HUDEP-2 (cell line): ENCODE results near the gene DUSP9.
A peak's percentile ranks its signal among the peaks of the same experiment; 100 is the strongest.
"Not testable (repeated sequence)": the region's sequence is repeated elsewhere in the genome, so short reads cannot be mapped to it uniquely, and the experiment has no call there.

Experiments used
- DNase-seq, 76 experiments: peaks; one replicate each; lab custom pipeline; 2025; ENCODE audit not compliant: unreplicated experiment in 76 of 76; lab: John Stamatoyannopoulos, UW

The DUSP9 gene

GRCh38 chrX:153646620-153647373 lies at the start of gene DUSP9:
TSS of gene DUSP9 (plus strand) at chrX:153647203. CDS start at chrX:153647954, 751 bp downstream.
- DNase-seq = peak in 1 of 76 experiments; percentile 11

- peak in 13 of 76 experiments; percentile 5 to 38 (median 19) for DNase-seq
Measured at GRCh38 chrX:153598541-153599191, 48.3 kb upstream of the DUSP9 start, which contains the start of gene CCNQ. TSS of gene CCNQ (minus strand) at chrX:153599139. CDS start at chrX:153599073, 66 bp downstream.

GRCh38 chrX:153599192-153600031 lies 47.6 kb upstream of the DUSP9 start:
- DNase-seq = peak in 72 of 76 experiments; percentile 3 to 87 (median 74)

GRCh38 chrX:153600032-153600373 lies 47.0 kb upstream of the DUSP9 start:
- DNase-seq = no peak

- DNase-seq = no peak
Measured at GRCh38 chrX:153600921-153601320, 46.1 kb upstream of the DUSP9 start.

- no peak for DNase-seq
Measured at GRCh38 chrX:153601511-153602110, 45.4 kb upstream of the DUSP9 start.

- DNase-seq = no peak
Measured at GRCh38 chrX:153602601-153603000, 44.4 kb upstream of the DUSP9 start.

- DNase-seq = no peak
Measured at GRCh38 chrX:153603131-153603656, 43.8 kb upstream of the DUSP9 start.

GRCh38 chrX:153604666-153605380 lies 42.2 kb upstream of the DUSP9 start:
- not testable (repeated sequence) for DNase-seq

- DNase-seq = no peak
Measured at GRCh38 chrX:153606503-153606902, 40.5 kb upstream of the DUSP9 start.

- no peak for DNase-seq
Measured at GRCh38 chrX:153608376-153608775, 38.6 kb upstream of the DUSP9 start.

GRCh38 chrX:153608806-153609205 lies 38.2 kb upstream of the DUSP9 start:
- no peak for DNase-seq

GRCh38 chrX:153609917-153610835 lies 36.8 kb upstream of the DUSP9 start:
- peak in 57 of 76 experiments; percentile 0 to 55 (median 22) for DNase-seq

- no peak for DNase-seq
Measured at GRCh38 chrX:153610836-153611213, 36.2 kb upstream of the DUSP9 start.

GRCh38 chrX:153611298-153612095 lies 35.5 kb upstream of the DUSP9 start:
- DNase-seq = no peak

GRCh38 chrX:153612413-153612812 lies 34.6 kb upstream of the DUSP9 start:
- no peak for DNase-seq

GRCh38 chrX:153614818-153615217 lies 32.2 kb upstream of the DUSP9 start:
- DNase-seq = no peak

- no peak for DNase-seq
Measured at GRCh38 chrX:153620576-153620975, 26.4 kb upstream of the DUSP9 start.
